Measurements from ENCODE around the gene TRMT61A.

TRMT61A gene

GRCh38 chr14:103535891-103536565 lies 7.0 kb downstream of the TRMT61A start:
- no peak for DNase-seq

GRCh38 chr14:103536693-103537092 lies 7.7 kb downstream of the TRMT61A start:
- no peak for DNase-seq

DNA sequence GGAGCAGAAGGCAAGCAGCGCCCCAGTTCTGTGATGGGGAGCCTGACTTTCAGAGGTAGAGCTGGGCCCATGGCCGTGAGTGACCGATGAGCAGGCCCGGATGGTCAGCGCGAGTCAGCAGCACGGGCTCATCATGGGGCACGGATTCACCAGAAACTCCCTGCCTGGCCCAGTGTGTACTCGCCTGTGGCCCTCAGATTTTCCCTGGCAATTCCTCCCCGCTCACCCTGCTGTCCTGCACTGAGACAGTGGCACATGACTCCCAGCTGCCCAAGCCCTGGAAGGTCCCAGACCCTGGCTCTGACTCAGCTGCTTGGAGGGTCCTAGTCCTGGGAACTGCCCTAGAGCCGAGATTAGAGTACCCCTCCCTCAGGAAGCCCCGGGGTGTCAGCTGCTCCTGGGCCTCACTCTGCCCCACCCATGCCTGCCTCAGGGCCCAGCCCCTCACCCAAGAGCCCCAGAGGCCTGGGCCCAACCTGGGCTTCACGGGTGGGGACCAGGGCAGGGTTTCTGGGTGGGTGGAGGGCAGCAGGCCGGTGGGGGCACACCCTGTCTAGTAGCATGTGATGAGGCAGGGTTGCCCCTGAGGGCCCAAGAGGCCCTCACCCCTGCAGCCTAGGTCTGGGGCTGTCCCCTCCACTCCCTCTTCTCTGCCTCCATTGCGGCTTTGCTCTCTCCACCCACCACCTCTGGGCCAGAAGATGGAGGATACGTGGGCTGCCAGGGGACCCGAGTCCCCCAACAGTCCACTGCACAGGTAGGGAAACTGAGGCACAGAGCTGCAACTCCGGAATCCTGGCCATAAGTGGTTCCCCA lies 8.4 kb downstream of the TRMT61A start:
- DNase-seq = no peak

DNA sequence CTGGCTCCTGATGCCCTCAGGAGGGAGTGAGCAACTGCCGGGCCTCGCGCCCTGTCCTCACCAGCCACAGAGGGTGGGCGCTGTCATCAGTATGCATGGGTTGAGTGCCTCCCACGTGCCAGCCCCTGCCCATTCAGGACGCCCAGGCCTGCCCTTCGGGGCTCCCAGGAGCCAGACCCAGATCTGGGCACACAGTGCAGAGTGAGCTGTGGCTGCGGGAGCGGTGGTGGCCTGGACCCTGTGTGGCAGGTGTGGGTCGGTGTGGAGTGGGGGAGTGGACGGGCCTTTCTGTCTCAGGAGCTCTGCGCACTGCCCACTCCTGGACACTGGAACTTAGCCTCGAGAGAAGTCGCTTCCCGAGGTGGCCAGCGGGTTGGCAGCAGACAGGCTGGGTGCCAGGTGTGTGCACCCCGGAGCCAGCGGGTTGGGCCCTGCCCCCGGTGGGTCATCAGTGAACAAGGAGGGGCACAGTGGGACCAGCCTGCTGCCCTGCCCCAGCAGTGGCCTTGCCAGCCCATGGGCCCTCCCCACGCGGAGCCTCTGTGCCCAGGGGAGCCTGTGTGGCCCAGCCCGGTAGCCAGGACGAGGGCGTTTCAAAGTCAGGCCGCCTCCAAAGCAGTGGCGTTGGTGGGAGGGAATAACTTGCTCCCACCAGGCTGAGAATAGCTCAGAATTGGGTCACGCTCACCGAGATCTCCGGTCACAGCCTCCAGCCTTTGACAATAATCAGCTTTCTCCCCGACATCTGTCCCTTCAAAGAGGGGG lies 9.5 kb downstream of the TRMT61A start:
- no peak for DNase-seq

DNA sequence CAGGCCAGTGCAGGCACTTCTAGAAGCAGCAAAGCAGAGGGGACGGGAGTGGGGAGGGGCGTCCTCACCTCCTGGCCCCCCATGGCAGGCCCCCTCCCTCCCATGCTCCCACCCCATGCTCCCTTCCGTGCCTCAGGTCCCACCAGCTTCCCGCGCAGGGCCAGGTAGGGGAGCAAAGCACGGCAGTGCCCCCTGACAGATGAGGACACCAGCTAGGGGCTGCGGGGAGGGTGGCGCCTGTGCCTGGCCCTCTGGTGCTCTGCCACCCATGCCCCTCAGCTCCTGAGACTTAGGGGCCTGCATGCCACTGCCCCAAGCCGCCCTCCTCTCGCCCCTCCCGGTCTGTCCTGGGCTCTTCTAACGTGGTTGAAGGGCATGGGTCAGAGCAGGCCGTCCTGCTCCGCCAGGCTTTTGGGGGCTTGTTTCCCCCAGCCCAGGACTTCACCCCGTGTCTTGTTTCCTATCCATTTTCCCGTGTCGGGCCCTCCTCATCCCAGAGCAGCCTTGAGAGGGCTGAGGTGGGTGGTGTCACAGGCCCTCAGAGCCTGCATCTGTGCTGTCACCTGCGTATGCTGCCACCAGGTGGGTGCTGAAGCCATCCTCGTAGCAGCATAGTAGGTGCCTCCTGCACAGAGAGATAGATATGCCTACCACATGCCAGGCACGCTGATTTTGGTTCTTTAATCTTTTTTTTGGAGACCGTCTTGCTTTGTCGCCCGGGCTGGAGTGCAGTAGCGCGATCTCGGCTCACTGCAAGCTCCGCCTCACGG lies 10.2 kb downstream of the TRMT61A start:
- DNase-seq = no peak

- no peak for DNase-seq
Observed at GRCh38 chr14:103540821-103541708, 12.1 kb downstream of the TRMT61A start.

GRCh38 chr14:103541709-103542604 lies 13.0 kb downstream of the TRMT61A start:
- no peak for DNase-seq

- DNase-seq = no peak
Observed at GRCh38 chr14:103542605-103543088, 13.7 kb downstream of the TRMT61A start.

DNA sequence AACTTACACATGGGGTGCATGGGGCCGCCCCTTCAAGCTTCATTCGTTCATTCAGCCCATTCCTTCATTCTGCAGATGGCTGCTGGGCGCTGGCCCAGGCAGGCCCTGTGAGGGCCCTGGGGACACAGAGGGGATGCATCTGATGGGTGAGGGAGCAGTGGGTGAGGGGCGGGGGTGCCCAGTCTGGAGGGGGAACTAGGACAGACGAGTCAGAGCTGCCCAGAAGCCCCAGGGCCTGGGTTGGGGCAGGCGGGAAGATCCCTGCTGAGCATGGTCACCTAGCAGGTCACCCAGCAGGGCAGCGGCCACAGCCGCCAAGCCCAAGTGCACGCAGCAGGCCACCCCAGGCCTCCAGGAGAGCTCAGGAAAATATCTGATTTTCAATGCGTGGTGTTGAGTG lies 14.1 kb downstream of the TRMT61A start:
- no peak for DNase-seq

GRCh38 chr14:103543721-103544387 lies 14.9 kb downstream of the TRMT61A start:
- DNase-seq = no peak

DNA sequence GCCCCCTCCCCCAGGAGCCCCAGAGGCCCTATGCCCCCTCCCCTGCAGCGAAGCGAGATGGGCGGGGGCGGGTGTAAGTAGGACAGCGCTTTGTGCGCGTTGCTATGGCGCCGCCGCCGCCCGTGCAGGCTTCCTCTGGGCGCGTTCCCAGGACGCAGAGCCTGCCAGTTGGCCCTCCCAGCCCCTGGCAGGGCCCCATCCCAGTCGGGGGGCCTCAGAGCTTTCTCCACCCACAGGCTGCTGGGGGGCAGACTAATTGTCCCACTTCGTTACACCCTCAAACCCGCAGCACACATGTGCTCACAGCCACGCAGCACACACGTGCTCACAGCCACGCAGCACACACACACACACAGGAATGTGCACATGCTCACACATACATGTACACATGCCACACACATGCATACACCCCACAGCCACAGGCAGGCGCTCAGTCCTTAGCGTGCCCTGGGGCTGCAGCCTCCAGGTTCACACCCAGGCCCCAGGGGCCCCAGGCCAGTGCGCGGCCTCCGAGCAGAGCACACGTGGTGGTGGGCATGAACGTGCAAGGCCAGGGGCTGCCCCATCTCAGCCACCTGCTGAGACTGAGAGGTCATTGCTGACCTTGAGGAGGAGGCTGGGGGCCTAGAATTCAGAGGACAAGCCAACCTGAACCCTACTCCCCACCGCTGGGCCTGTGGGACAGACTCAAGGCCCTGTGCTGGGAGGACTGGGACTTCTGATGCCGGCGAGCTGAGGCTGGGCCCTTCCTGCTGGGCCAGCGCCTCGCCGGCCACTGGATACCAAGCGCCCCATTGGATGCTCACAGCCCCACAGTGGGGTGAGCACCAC lies 15.6 kb downstream of the TRMT61A start:
- no peak for DNase-seq

- no peak for DNase-seq
Observed at GRCh38 chr14:103545219-103545914, 16.4 kb downstream of the TRMT61A start.

- no peak for DNase-seq
Observed at GRCh38 chr14:103545915-103546651, 17.1 kb downstream of the TRMT61A start.

DNA sequence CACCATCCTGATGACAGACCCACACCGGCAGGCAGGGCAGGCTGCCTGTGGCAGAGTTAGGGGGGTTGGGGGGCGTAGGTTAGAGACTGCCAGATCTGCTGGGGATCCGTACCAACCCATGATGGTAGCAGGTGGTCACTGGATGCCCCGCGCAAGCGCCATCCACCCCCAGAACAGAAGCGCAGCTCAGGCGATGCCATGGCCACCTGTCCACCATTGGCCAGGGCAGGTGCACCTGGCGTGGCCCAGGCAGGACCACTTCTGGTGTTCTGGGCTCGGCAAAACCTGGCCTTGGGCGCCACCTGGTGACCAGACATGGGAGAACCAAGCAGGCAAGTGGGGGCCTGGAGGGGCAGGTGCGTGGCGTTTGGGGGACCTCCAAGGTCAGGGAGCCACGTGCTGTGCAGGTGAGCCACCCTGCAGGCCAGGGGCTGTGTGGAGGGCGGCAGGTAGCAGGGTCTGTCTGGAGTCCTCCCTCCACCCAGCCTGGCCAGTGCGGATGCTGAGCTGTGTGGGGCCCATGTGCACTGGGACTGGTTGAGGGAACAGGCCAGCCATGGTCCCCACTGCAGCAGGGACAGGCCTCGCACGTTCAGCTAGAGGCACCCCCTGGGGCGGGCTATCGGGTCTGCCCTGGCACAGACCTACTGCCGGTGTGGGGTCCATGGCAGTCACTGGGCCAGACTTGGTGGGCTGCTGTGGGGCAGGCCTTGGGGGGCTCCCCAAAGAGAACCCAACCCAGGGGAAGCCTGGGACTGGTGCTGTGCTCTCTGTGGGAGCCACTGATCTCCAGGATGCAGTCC lies 17.9 kb downstream of the TRMT61A start:
- peak; percentile 72 to 77 for DNase-seq

GRCh38 chr14:103547455-103547940 lies 18.5 kb downstream of the TRMT61A start:
- DNase-seq = no peak

DNA sequence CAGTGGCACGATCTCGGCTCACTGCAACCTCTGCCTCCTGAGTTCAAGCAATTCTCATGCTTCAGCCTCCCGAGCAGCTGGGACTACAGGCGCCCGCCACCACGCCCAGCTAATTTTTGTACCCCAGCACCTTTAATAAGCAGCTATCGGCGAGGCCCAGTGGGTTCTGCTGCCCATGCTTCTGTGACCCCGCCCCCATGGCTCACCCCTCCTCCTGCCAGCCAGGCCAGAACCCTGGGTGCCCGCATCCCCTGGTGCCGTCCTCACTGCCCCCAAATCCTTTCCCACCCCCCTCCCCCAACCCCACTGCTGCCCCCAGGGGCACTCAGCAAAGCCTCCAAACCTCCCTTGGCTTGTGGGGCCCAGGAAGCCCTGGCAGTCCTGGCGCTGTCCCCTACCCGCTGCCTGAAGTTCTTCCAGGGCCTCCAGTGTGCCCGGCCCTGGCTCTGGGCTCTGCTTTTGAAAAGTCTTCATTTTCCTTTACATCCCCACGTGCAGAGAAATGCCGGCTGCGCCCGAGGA lies 19.0 kb downstream of the TRMT61A start:
- no peak for DNase-seq

Data from stimulated activated CD4-positive, alpha-beta T cell treated with anti-CD3 and anti-CD28 coated beads, Interleukin-2, amount 100 ng/mL, for 48 hours (primary cell).